Measurements from ENCODE around the gene P2RY11.

The P2RY11 gene

GRCh38 chr19:10141479-10141878 lies 30.0 kb downstream of the P2RY11 start:
- no peak for DNase-seq (ENCODE audit: low read depth in 2 of 2)

GRCh38 chr19:10141973-10142372 lies 30.5 kb downstream of the P2RY11 start:
- no peak for DNase-seq (ENCODE audit: low read depth in 2 of 2)

- no peak for DNase-seq (ENCODE audit: low read depth in 2 of 2)
Observed at GRCh38 chr19:10142701-10143375, 31.3 kb downstream of the P2RY11 start.

GRCh38 chr19:10143681-10144080 lies 32.2 kb downstream of the P2RY11 start:
- DNase-seq (ENCODE audit: low read depth in 2 of 2), result no peak

- no peak for DNase-seq (ENCODE audit: low read depth in 2 of 2)
Observed at GRCh38 chr19:10144361-10144760, 32.9 kb downstream of the P2RY11 start.

GRCh38 chr19:10145031-10145430 lies 33.5 kb downstream of the P2RY11 start:
- no peak for DNase-seq (ENCODE audit: low read depth in 2 of 2)

- no peak for DNase-seq (ENCODE audit: low read depth in 2 of 2)
Observed at GRCh38 chr19:10146142-10146541, 34.6 kb downstream of the P2RY11 start.

- no peak for DNase-seq (ENCODE audit: low read depth in 2 of 2)
Observed at GRCh38 chr19:10149427-10149826, 37.9 kb downstream of the P2RY11 start.

- no peak for DNase-seq (ENCODE audit: low read depth in 2 of 2)
Observed at GRCh38 chr19:10151521-10151920, 40.0 kb downstream of the P2RY11 start.

- DNase-seq (ENCODE audit: low read depth in 2 of 2), result no peak
Observed at GRCh38 chr19:10152100-10152499, 40.6 kb downstream of the P2RY11 start.

- no peak for DNase-seq (ENCODE audit: low read depth in 2 of 2)
Observed at GRCh38 chr19:10155839-10156238, 44.3 kb downstream of the P2RY11 start.

GRCh38 chr19:10158071-10158470 lies 46.6 kb downstream of the P2RY11 start:
- no peak for DNase-seq (ENCODE audit: low read depth in 2 of 2)

- DNase-seq (ENCODE audit: low read depth in 2 of 2), result no peak
Observed at GRCh38 chr19:10158485-10158884, 47.0 kb downstream of the P2RY11 start.

- DNase-seq (ENCODE audit: low read depth in 2 of 2), result no peak
Observed at GRCh38 chr19:10159610-10160009, 48.1 kb downstream of the P2RY11 start.

GRCh38 chr19:10163536-10163935 lies 52.0 kb downstream of the P2RY11 start:
- no peak for DNase-seq (ENCODE audit: low read depth in 2 of 2)

All from stimulated activated CD4-positive, alpha-beta T cell treated with anti-CD3 and anti-CD28 coated beads, Interleukin-15, amount 100 ng/mL, for 48 hours (primary cell).